NCI-H128 (cell line): ENCODE measurements around the gene ATP11A.

Source experiments
- DNase-seq: peaks from one replicate; lab custom pipeline; 2025; ENCODE audit not compliant: unreplicated experiment; lab: John Stamatoyannopoulos, UW

ATP11A gene

DNA sequence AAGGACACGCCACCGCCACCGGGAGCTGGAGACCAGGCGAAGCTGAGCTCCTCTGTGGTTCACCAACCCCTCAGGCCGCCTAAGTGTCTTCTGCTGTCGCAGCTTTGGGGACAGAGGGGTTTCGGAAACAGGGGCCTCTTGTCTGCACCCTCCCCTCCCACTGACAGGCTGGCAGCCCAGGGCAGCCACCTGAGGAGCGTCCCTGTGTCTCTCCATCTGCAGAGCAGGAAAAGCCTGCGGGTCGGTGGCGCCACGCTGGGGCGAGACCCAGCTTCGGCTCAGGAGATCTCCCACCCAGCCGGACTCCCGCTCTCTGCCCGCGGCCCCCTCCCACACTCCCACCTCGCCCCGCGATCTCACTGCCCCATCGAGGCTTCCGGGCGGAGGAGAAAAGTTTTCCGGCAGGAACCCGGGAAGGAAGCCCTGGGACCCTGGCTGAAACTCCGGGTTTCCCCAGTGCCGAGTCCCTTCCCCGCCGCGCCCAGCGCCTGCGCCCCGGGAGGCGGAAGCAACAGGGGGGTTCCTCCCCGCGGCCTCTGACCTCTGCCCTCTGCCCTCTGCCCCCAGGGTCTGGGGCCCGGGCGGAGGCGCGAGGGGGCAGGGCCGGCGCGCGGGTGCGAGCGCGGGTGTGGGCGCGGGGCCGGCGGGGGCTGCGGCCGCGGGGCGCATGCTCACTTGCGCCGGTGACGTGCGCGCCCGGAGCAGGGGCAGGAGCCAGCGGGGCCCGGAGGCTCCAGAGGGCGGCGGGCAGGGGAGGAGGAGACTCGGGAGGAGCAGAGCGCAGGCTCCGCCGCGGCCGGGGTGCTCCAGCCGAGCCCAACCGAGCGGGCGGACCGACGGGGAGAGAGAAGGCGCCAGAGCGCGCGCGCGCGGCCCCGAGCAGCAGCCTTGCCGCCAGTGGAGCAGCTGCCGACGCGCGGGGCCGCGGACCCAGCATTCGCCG lies at the start of gene ATP11A:
Gene ATP11A (plus strand): TSS at position 736 of the 943 bp plus-strand sequence. CDS start 379 bp downstream, outside the sequence.
- peak; percentile 44 for DNase-seq

DNA sequence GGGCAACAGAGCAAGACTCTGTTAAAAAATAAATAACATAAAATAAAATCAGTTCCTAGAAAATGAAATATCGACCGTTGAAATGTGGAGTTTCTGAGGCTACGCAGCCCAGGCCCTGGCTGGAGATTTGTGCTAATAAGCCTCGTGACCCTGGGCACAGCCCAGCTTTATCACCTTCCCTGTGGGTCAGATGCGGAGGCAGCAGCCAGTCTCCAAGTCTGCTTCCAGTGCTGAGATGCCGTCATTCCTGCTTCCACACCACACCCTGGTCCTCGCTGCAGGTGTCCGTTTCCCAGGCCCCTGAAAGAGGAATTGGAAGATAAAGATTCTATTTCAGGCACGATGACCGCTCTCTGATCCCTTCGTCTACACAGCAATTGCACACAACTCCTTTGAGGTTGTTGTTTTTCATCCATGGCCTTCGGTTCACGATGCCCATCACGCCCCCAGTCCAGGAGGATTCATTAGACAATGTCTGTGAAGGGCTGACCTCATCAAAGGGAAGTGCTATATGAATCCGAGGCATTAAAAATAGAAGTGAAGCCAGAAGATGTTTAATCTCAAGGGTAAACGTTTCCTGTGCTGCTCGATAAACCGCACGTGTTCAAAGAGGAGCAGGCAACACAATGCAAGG lies 48.3 kb upstream of the ATP11A start:
- no peak for DNase-seq

DNA sequence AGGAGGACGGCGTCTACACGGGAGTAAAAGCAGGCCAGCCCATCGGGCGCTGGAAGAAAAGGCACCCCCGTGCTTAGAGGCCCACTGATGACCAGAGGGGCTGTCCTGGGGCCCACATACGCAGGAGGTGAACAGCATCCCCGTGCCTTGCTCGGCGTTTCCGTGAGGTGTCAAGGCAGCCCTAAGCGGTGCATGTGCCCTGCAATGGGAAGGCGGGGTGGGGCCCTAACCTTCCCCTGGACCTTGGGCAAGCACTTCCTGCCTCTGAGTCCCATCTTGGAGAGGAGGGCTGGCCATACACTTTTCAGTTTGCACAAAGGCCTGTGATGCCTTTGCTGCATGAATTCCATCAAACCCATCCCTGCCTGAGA lies 47.8 kb upstream of the ATP11A start:
- DNase-seq, result no peak

DNA sequence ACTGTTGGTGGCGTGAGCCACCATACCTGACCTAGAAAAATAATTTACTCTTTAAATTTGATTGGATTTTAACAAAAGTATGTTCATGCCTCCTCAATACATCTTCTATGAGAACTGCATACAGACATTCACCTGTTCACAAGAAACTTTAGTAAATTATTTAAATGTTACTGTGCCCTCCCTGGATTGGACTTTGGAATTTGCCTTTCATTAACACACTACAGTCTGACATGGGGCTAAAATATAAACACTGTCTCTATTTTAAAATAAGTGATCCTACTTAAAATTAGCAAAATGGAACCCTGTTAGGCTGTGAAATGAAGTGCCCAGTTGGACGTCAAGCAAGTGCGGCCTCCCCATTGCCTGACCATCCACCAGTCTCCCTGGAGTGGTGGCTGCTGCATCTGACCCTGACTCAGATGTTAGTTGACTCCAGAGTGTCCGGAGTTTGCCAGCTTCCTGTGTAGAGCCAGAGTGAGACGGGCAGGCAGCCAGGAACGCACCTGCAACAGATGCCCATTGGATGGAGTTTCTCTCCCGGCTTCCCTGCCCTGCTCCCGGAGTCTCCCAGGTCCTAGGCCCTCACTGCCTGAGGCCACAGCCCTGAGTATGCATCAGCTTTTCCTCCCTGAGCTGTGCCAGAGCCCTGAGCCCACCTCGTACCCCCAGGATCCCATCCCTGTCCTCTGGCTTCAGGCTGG lies 45.9 kb upstream of the ATP11A start:
- no peak for DNase-seq

DNA sequence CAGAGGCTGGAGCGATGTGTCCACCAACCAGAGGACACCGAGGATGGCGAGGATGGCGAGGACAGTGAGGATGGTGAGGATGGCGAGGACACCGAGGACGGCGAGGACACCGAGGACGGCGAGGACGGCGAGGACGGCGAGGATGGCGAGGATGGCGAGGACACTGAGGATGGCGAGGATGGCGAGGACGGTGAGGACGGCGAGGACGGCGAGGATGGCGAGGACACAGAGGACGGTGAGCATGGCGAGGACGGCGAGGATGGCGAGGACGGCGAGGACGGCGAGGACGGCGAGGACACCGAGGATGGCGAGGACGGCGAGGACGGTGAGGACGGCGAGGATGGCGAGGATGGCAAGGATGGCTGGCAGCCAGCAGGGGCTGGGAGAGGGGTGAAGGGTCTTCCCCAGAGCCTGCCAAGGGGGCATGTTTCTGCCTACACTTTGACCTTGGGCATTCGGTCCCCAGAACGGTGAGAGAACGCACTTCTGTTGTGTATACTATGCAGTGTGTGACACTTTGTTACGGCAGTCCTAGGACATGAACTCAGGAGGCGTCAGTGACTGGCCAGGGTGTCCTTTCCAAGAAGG lies 44.4 kb upstream of the ATP11A start:
- no peak for DNase-seq

DNA sequence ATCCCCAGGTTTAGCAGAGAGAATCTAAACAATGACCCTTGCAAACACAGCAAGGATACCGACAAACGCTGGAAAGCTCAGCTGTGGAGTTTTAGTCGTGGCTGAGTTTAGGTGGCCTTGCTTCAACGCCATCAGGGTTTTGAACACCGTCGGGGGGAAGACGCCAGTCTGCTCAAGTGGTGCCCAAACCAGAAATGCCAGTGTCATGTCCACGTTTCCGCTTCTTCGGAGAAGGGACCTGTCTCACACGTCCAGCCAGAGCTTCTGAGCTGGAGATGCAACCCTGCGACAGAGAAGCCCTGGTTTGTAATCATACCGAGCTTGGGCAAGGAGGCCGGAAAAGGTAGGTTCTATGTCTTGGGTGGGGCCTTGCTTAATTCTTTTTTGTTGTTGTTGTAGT lies 42.6 kb upstream of the ATP11A start:
- DNase-seq, result no peak

DNA sequence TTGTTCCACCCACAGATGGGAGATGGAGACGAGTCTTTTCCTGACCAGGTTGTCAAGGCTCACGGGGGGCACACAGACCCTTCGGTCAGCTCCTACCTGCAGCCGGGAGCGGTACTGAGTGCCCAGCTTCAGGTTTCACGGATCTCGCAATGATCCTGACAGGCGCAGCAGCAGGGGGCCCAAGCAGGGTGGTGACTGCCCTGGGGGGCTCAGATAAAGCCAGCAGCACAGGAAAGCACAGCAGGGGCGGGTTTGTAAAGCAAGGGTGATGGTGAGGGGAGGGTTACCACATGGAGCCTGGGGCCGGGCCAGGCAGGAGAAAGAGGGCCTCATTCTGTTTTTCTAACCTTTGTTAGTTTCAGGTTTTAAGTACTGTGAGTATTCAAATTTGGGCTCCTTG lies 41.7 kb upstream of the ATP11A start:
- no peak for DNase-seq

DNA sequence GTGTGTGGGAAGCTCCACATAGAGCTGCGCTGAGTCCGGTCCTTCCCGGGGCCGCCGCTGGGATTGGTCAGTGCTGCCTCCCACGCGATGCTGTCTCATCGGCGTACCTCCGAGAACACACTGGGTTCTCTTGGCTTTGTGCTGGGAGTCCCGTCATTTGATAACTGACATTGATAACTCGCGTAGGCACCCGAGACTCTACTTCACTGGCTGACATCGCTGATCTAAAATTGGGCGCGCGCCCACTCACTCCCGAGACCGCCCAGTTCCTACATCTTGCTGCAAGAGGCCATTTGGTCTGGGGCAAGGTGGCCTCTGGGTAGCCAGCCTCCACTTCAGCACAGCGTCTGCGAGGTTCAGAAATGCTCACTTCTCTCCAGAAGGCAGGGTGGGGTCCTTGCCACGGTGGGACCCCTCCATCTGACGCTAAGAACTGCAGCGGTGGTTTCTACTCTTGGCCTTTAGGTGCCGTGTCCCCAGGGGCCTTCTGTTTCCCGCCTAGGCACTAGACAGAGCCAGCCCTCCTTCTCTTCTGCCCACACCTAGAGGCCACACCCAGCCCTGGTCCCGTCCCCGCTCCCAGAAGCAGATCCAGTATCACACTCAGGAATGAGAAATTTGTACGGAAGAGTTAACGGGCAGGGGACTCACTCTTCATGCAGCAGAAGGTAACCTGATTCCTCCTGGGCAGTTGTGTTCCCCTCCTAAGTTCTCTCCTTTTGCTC lies 40.7 kb upstream of the ATP11A start:
- no peak for DNase-seq

DNA sequence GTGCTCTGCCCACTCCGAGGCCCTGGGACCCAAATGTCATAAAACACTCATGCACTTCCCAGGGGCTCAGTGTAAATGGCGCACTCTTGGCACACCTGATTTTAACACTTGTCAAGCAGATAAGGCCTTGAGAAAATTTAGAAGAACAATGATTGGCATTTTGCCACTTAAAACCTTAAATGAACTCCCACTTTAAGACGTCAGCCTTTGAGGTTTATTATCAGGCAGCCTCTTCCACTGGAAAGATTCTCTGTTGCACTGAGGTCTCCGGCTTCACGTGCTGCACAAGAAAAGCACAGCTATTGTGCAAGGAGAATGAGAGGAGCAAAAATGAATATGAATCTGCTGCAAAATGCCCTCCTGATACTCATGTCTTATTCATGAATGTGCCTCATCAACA lies 38.5 kb upstream of the ATP11A start:
- no peak for DNase-seq

DNA sequence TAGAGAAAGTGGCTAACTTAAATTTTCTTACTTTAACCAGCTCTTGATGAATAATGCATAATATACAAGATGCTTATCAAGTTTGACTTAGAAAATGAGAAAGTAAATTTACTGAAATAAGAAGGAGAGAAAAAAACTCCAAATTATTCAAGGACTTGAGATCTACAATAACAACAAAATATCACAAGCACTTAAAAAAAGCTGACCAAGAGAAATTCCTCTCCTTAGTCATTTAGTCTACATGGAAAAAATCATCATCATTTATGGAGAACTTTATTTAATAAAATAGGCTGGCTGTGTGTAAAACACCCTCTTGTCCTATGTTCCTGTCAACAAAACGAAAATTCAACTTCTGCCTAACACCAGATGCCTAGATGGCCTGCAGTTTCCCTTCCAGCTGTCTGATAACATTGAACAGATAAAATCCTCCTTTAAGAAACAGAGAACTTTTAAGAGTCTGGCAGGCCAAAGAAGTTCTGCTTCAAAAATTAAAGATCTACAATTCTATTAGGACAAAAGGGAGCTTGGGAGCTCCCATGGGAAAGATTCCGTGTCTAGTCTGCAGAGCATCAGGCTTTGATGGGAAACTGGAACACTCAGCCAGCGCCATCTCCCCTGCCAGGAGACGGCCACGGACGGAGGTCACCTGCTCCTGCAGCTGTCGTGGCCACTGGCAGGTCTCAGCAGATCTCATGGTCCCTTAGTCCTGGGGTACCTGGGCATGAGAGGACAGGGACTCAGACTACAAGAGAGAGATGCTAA lies 37.9 kb upstream of the ATP11A start:
- no peak for DNase-seq

DNA sequence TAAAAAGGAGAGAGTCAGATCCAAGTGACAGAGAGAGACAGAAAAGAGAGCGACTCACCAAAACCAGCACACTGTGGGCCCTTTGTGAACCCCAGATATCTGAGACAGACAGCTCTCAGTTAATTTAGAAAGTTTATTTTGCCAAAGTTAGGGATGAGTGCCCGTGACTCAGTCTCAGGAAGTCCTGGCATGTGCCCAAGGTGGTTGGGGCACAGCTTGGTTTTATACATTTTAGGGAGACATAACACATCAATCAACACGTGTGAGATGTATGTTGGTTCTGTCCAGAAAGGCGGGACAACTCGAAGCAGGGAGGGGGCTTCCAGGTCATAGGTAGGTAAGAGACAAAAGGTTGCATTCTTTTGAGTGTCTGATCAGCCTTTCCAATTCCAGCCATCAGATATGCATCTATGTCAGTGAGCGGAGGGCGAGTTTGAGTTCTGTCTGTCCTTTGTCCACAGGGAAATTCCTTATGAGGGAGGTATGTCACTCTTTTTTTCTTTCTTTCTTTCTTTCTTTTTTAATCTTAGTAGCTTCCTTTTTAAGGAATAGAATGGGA lies 37.2 kb upstream of the ATP11A start:
- no peak for DNase-seq

DNA sequence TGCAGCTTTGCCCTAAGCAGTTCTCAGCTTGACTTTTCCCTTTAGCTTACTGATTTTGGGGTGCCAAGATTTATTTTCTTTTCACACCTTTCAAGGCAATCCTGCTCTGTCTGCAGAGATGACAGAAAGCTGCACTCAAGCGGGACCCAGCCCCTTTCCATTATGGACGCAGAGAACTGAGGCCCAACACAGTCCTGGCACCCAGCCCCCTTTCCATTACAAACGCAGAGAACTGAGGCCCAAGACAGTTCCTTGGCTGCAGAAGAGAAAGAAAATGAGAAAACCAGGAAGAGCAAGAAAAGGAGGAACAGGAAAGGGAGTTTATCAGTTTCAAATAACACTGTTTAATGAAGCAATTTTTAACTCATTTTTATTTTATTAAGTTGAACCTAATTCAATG lies 36.8 kb upstream of the ATP11A start:
- no peak for DNase-seq

DNA sequence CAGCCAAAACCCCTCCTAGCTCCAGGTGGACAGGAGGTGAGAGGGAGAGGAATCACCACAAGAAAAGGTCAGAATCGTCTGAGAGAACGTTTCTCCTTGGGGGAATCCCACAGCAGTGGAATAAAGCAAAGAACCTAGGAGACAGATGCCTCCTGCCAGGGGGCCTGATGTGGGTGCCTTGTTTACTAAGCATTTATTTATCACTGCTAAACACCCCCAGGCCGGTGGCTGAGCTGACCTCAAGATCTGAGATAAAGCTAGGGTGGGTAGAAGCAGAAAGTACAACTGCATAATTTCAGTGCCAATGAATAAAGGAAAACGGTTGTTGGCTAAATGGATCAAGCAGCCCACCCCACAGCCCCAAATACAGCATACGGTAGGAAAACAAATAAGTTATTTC lies 33.9 kb upstream of the ATP11A start:
- no peak for DNase-seq

DNA sequence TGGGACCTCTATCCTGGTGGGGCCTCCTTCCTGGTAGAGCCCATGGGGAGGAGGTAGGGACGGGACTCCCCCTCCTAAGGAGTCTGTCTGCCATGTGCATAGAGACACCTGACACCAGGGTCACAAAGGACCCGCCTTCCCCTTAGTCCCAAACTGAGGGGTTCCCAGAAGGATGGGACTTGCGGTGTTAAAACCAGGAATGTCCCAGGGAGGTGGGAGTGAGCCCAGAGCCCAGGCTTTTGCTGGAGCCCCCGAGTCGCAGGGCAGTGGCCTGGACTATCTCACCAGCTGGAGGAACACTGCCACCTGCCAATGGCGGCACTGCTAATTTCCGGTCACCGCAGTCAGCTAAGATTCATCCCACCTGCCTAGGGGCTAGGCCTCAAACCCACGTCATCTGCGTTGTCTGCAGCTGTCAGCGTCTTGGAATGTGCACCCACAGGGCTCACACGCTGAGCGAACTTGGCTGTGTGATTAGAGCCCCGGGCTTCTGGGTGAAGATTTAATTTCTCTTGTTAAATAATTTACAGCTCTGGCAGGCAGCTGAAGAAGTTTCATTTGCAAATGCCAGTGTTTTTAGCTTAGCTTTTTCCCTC lies 31.9 kb upstream of the ATP11A start:
- DNase-seq, result no peak

DNA sequence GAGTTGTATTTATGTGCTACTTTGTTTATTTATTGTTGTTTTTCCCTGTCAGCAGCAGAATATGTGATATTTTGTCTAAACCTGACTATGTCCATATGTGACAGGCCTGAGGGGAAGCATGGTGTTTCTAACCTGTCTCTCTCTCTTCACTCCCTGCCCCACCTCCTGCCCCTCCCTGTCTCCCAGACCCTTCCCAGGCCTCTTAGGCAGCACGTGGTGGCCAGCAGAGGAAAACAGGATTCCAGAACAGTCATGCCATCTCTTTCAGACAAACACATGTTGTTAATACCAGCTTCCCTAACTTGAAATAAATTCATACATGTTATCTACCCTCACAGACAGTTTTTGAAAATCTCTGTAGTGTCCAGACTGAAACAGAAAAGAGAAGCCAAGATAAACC lies 31.0 kb upstream of the ATP11A start:
- DNase-seq, result no peak

DNA sequence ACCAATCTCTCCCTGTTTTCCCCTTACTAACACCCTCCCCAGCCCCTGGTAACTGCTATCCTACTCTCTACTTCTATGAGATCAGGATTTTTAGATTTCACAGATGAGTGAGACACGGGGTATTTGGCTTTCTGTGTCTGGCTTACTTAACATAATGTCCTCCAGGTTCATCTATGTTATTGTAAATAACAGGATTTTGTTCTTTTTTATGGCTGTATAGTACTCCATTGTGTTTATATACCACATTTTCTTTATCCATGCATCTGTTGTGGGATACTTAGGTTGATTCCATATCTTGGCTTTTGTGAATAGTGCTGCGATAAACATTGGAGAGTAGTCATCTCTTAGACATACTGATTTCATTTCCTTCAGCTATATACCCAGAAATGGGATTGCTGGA lies 28.5 kb upstream of the ATP11A start:
- DNase-seq, result no peak

DNA sequence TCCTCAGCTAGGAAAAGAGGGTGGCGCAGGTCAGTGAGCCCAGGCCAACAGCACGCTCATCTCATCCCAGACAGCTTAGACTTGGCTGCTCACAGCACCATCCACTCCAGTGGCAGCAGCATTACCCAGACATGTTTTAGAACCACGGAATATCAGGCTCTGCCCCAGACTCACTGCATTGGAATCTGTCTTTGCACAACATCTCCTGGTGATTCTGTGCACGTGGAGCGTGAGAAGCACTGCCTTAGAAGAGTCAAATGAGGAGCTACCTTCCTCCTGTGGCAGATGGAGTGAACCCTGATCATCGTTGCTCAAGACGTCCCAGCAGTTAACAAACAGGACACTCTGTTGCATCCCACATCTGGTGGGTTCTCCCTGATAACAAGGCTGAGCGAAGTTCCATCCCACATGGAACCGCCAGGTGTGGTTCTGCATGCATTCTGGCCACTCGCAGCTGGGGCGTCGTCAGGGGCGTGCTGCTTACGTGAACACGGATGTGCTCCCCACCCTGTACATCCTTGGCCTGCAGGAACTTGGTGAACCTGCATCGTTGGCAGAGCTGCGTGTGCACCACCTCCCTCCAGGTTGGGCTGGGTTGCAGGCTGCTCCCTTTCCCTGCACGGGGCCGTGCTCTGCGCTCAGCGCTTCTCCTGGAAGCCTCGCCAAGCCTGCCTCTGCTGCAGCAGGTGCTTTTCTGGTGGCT lies 25.2 kb upstream of the ATP11A start:
- DNase-seq, result no peak

DNA sequence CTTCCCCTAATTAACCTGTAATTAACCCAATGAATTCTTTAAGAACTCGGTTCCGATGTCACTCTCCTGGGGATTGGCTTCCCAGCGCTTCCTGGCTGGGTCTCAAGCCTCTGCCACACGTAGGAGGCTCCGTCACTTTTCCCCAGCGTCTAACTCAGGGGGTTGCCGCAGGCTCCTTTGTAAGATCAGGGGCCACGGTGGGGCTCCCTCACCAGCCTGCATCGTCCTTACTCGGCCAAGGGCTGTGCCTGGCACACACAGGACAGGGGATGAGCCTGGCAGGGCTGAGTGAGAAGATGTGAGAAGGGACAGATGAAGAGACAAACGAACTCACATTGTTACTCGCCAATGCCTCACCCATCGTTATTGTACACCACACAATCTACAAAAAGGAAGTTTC lies 20.9 kb upstream of the ATP11A start:
- DNase-seq, result no peak
